Stomach (tissue), 4 donors: ENCODE results near the gene CFAP20.

Experiments used
- EP300 ChIP-seq: sonication (generic); formaldehyde crosslinking; IDR thresholded peaks from one replicate; pipeline ENCODE4 v1.6.1; 2017; ENCODE audit warnings: antibody characterized with exemption
- POLR2AphosphoS5 ChIP-seq, 3 donors: sonication (generic); formaldehyde crosslinking; IDR thresholded peaks; one replicate each; pipeline ENCODE4 v1.6.1; 2016; ENCODE audit warnings: antibody characterized with exemption in 3 of 3
- TF ChIP-seq, protein P1 (sequence below), 7 experiments: fragments of 450-650 bp in 4 of 7; fragments of 200-600 bp in 3 of 7; sonication (generic) in 3 of 7; IDR thresholded peaks; one replicate each; pipeline ENCODE4 v1.5.1; 2016 to 2019; ENCODE audit warnings: antibody characterized with exemption in 7 of 7, control low read depth in 2 of 7, mild to moderate bottlenecking in 1 of 7

DNA sequence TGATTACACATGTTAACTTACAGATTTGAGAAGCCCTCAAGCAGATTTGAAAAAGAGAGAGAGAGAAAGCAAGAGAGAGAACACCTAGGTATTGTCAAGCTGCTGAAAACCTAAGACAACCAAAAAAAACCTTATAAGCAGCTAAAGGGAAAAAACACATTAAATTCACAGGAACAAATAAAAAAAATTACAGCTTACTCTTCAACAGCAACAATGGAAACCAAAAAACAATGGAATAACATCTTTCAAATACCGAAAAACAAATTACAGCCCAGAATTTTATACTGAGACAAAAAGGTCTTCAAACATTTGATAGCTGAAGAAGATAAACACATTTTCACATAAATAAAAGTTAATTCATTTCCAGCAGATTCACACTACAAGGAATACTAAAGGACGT is 8.4 kb upstream of the CFAP20 start:
- TF ChIP-seq, protein P1, sequence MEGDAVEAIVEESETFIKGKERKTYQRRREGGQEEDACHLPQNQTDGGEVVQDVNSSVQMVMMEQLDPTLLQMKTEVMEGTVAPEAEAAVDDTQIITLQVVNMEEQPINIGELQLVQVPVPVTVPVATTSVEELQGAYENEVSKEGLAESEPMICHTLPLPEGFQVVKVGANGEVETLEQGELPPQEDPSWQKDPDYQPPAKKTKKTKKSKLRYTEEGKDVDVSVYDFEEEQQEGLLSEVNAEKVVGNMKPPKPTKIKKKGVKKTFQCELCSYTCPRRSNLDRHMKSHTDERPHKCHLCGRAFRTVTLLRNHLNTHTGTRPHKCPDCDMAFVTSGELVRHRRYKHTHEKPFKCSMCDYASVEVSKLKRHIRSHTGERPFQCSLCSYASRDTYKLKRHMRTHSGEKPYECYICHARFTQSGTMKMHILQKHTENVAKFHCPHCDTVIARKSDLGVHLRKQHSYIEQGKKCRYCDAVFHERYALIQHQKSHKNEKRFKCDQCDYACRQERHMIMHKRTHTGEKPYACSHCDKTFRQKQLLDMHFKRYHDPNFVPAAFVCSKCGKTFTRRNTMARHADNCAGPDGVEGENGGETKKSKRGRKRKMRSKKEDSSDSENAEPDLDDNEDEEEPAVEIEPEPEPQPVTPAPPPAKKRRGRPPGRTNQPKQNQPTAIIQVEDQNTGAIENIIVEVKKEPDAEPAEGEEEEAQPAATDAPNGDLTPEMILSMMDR (IDR thresholded peaks at IDR 0.05): no peak
- TF ChIP-seq POLR2AphosphoS5 (IDR thresholded peaks at IDR 0.05) (no peak), EP300 (no peak)
